Cardiac fibroblast (primary cell): ENCODE results near the gene RPP30.
A peak's percentile ranks its signal among the peaks of the same experiment; 100 is the strongest.

ENCODE experiments used
- DNase-seq, 2 donors: peaks; one replicate each; pipeline versions ENCODE4 v3.0.0 to v3.0.0-alpha.2; 2010; ENCODE audit warnings: low read depth in 2 of 2
- H3K4me3 ChIP-seq, 2 donors: replicated peaks in 1 of 2; 1 replicate in 1 of 2; 2 replicates in 1 of 2; pipeline ENCODE4 v1.5.1; 2011; ENCODE audit warnings: low read depth in 2 of 2, low read length in 2 of 2, mild to moderate bottlenecking in 2 of 2, moderate library complexity in 1 of 2
- TF ChIP-seq, protein P1 (sequence below): IDR thresholded peaks from one replicate; pipeline ENCODE4 v1.5.1; 2011; ENCODE audit warnings: low read depth, mild to moderate bottlenecking, low read length, inconsistent platforms

Gene RPP30

GRCh38 chr10:90929179-90929578, 57.4 kb downstream of the RPP30 start:
- DNase-seq: no peak
- TF ChIP-seq, protein P1, sequence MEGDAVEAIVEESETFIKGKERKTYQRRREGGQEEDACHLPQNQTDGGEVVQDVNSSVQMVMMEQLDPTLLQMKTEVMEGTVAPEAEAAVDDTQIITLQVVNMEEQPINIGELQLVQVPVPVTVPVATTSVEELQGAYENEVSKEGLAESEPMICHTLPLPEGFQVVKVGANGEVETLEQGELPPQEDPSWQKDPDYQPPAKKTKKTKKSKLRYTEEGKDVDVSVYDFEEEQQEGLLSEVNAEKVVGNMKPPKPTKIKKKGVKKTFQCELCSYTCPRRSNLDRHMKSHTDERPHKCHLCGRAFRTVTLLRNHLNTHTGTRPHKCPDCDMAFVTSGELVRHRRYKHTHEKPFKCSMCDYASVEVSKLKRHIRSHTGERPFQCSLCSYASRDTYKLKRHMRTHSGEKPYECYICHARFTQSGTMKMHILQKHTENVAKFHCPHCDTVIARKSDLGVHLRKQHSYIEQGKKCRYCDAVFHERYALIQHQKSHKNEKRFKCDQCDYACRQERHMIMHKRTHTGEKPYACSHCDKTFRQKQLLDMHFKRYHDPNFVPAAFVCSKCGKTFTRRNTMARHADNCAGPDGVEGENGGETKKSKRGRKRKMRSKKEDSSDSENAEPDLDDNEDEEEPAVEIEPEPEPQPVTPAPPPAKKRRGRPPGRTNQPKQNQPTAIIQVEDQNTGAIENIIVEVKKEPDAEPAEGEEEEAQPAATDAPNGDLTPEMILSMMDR: no peak
- H3K4me3 ChIP-seq: no peak overlapping the region

DNA sequence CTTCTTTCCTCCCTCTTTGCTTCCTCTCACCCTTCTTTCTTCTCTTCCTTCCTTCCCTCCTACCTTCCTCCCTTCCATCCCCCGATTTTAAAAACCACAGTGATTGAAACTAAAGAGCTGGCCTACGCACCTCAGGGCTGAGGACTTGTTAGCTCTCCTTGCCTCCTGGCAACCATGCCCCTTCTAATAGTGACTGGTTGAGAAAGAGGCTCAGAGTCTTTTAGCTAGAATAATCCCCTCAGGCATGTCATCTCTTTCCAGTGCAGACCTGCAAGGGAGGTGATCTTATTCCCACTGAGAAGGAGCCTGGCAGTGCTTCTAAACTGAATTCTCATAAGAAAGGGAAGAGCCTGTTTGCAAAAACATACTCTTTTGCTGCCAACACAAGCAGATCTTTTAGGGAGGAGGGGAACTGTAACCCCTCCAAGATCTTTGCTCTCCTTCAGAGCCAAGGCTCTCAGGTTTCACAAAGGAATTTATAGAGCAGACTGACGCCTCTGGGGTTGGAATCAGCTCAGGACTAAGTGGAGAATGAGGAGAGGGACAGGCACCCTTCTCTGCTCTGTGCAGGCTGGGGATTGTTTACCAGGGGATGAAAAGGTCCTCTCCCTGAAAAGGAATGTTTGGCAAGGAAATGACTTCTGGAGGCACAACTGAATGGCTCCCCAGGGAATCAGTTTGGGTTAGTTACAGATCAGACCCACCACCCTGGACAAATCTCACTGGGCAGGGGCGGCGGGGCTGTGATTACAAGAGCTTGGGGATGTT, 58.5 kb downstream of the RPP30 start:
- DNase-seq: peak; percentile 79 to 97

GRCh38 chr10:90930971-90931871, 59.4 kb downstream of the RPP30 start:
- DNase-seq: peak; percentile 86 to 98
- H3K4me3 ChIP-seq: no peak overlapping the region

More for the DNA sequence above, 58.5 kb downstream of the RPP30 start:
- TF ChIP-seq, protein P1: no peak
- H3K4me3 ChIP-seq: no peak overlapping the region

DNA sequence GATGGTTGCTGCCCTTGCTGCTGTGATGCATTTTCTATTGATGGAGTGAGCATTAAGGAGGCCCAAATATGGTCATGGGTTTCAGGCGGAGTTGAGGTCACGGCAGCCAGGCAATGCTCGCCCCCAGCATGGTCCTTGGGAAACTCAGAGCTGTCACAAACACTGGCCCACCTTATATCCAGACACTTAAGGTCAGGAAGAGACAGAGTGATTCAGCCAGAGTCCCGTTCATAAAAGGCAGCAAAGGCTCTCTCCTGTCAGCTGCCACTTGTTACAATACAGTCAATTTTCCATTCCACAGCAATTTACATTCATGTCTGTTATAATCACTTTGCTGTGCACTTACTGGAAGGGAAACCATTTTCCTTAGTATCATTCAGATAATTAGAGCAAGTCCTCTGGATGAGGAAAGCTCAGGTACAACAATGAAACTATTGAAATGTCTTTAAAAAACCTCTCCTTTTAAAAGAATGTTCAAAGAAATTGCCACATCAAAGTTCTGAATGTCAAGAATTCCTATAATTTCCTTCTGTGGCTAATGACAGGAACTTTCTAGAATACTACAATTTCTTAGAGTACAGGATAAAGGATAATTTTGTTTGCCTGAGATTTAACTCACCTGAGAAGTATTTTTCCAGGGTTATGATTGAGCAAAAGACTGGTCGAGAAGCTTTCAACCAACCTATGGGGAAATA, 64.0 kb downstream of the RPP30 start:
- DNase-seq: no peak
- TF ChIP-seq, protein P1: no peak
- H3K4me3 ChIP-seq: no peak overlapping the region

More at GRCh38 chr10:90930971-90931871, 59.4 kb downstream of the RPP30 start:
- TF ChIP-seq, protein P1: no peak

- TF ChIP-seq, protein P1: no peak
- no peak for DNase-seq
- no peak overlapping the region for H3K4me3 ChIP-seq
Measured at GRCh38 chr10:90936276-90936659, 64.5 kb downstream of the RPP30 start.

GRCh38 chr10:90937645-90938258, 66.0 kb downstream of the RPP30 start:
- TF ChIP-seq, protein P1: no peak
- no peak overlapping the region for H3K4me3 ChIP-seq

More at GRCh38 chr10:90937645-90938258, 66.0 kb downstream of the RPP30 start:
- DNase-seq: no peak
